Measurements from ENCODE around the gene LGALS13.

DNA sequence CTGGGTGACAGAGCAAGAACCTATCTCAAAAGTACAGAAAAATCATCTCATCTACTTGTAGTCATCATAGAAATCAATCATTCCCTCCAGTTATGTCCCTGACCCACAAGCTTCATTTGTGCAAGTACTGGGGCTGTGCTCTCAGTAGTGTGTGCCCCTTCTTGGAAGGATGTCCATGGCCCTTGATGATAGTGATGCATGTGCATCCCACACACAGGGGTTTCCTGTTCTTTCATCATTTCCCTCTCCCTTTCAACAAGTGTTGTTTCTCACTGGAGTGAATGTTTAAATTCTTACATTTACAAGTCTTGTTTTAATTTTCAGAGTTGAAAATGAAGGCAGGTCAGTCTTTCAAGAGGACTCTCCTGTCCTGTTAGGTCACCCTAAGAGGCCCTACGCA, 1.5 kb downstream of the LGALS13 start:
- TF ChIP-seq, protein P1, sequence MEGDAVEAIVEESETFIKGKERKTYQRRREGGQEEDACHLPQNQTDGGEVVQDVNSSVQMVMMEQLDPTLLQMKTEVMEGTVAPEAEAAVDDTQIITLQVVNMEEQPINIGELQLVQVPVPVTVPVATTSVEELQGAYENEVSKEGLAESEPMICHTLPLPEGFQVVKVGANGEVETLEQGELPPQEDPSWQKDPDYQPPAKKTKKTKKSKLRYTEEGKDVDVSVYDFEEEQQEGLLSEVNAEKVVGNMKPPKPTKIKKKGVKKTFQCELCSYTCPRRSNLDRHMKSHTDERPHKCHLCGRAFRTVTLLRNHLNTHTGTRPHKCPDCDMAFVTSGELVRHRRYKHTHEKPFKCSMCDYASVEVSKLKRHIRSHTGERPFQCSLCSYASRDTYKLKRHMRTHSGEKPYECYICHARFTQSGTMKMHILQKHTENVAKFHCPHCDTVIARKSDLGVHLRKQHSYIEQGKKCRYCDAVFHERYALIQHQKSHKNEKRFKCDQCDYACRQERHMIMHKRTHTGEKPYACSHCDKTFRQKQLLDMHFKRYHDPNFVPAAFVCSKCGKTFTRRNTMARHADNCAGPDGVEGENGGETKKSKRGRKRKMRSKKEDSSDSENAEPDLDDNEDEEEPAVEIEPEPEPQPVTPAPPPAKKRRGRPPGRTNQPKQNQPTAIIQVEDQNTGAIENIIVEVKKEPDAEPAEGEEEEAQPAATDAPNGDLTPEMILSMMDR (IDR thresholded peaks at IDR 0.05; ENCODE audit: poor library complexity), result no peak
- TF ChIP-seq EZH2 (IDR thresholded peaks at IDR 0.05; ENCODE audit: borderline replicate concordance) (no peak), EZH2phosphoT487 (IDR thresholded peaks at IDR 0.05; ENCODE audit: low read depth, severe bottlenecking, unreplicated experiment) (no peak)
